OCI-LY3 (cell line): Measurements from ENCODE around the gene IER3.
"Not testable (repeated sequence)": the region's sequence is repeated elsewhere in the genome, so short reads cannot be mapped to it uniquely, and the experiment has no call there.

Experiments used
- H2AFZ ChIP-seq: fragments of 200-600, 300-600 bp; shearing (Covaris generic); 2 replicates; pipeline ENCODE4 v1.6.0; 2014; ENCODE audit warnings: antibody characterized with exemption, low read depth, low read length
- H3K27ac ChIP-seq: fragments of 200-600, 300-600 bp; sonication (generic); 2 replicates; pipeline ENCODE4 v1.5.1; 2014; ENCODE audit warnings: mild to moderate bottlenecking, low read length, moderate library complexity, mixed read lengths
- H3K27me3 ChIP-seq: fragments of 200-600, 300-600 bp; sonication (generic); 2 replicates; pipeline ENCODE4 v1.6.1; 2014; ENCODE audit warnings: low read depth, low read length, mixed read lengths
- H3K36me3 ChIP-seq: fragments of 200-600, 300-600 bp; sonication (generic); replicated peaks from 2 replicates; pipeline ENCODE3; 2014; ENCODE audit warnings: low read depth, low read length, mixed read lengths
- H3K4me1 ChIP-seq: fragments of 300-600, 200-600 bp; sonication (generic); 2 replicates; pipeline ENCODE4 v1.6.1; 2014; ENCODE audit warnings: low read length, mixed read lengths
- H3K4me2 ChIP-seq: fragments of 200-600, 300-600 bp; sonication (generic); 2 replicates; pipeline ENCODE4 v1.6.1; 2014; ENCODE audit warnings: low read length, mixed read lengths
- H3K4me3 ChIP-seq: fragments of 300-600, 200-600 bp; sonication (generic); 2 replicates; pipeline ENCODE4 v1.5.1; 2014; ENCODE audit warnings: antibody characterized with exemption, mild to moderate bottlenecking, low read length, moderate library complexity
- H3K79me2 ChIP-seq: fragments of 300-600, 200-600 bp; shearing (Covaris generic); 2 replicates; pipeline ENCODE4 v1.6.1; 2014; ENCODE audit warnings: mild to moderate bottlenecking, low read length, mixed read lengths
- H3K9ac ChIP-seq: fragments of 300-600, 200-600 bp; shearing (Covaris generic); 2 replicates; pipeline ENCODE4 v1.6.0; 2014; ENCODE audit warnings: mild to moderate bottlenecking, low read length, moderate library complexity
- H3K9me3 ChIP-seq: fragments of 200-600, 300-600 bp; shearing (Covaris generic); 2 replicates; pipeline ENCODE4 v1.6.1; 2014; ENCODE audit warnings: low read length, mixed read lengths; ENCODE audit not compliant: insufficient read depth
- H4K20me1 ChIP-seq: fragments of 200-600, 300-600 bp; sonication (generic); 2 replicates; pipeline ENCODE4 v1.6.1; 2016; ENCODE audit warnings: low read length, mixed read lengths; ENCODE audit not compliant: insufficient read depth
- CTCF ChIP-seq: fragments of 200-600, 300-600 bp; sonication (generic); IDR thresholded peaks from 2 replicates; pipeline ENCODE4 v1.5.1; 2014; ENCODE audit warnings: antibody characterized with exemption, low read length, low read depth
- EZH2phosphoT487 ChIP-seq: fragments of 200-600 bp; shearing (Covaris generic); IDR thresholded peaks from 2 replicates; pipeline ENCODE4 v1.6.1; 2018; ENCODE audit warnings: antibody characterized with exemption, mixed run types, low read depth

The IER3 gene

GRCh38 chr6:30759575-30760239 is 15.4 kb upstream of the IER3 start:
- Histone ChIP-seq H3K4me1 (peaks cover 23% of the 10 kb centered on the region), H3K27me3 (no peaks in the 10 kb centered on the region), H3K9ac (no peak overlapping the region), H3K79me2 (no peaks in the 10 kb centered on the region), H3K36me3 (no peaks in the 10 kb centered on the region), H3K4me2 (no peak overlapping the region), H3K9me3 (no peaks in the 10 kb centered on the region), H2AFZ (no peak overlapping the region), H4K20me1 (no peaks in the 10 kb centered on the region), H3K4me3 (no peak overlapping the region), H3K27ac (no peak overlapping the region)
- TF ChIP-seq CTCF (no peak), EZH2phosphoT487 (no peak)

- Histone ChIP-seq H3K9ac (no peak overlapping the region), H3K4me3 (no peak overlapping the region), H4K20me1 (no peaks in the 10 kb centered on the region), H2AFZ (no peak overlapping the region), H3K36me3 (no peaks in the 10 kb centered on the region), H3K9me3 (no peaks in the 10 kb centered on the region), H3K27ac (no peak overlapping the region), H3K4me1 (peaks cover 9% of the 10 kb centered on the region), H3K79me2 (no peaks in the 10 kb centered on the region), H3K4me2 (no peak overlapping the region), H3K27me3 (no peaks in the 10 kb centered on the region)
- TF ChIP-seq CTCF (no peak), EZH2phosphoT487 (no peak)
Observed at GRCh38 chr6:30757261-30757904, 13.0 kb upstream of the IER3 start.

GRCh38 chr6:30756405-30757003 is 12.2 kb upstream of the IER3 start:
- not testable (repeated sequence) for H3K27me3 ChIP-seq, H3K4me2 ChIP-seq, H3K9ac ChIP-seq, H4K20me1 ChIP-seq, H3K4me1 ChIP-seq, H3K79me2 ChIP-seq, H2AFZ ChIP-seq, H3K27ac ChIP-seq, H3K36me3 ChIP-seq, H3K9me3 ChIP-seq, H3K4me3 ChIP-seq

GRCh38 chr6:30754631-30755030 is 10.3 kb upstream of the IER3 start:
- no peak overlapping the region for H3K4me2 ChIP-seq
- TF ChIP-seq EZH2phosphoT487 (no peak), CTCF (no peak)
- H3K4me1 ChIP-seq: peaks cover 9% of the 10 kb centered on the region
- no peak overlapping the region for H3K9ac ChIP-seq
- no peaks in the 10 kb centered on the region for H3K27me3 ChIP-seq
- H3K27ac ChIP-seq: no peak overlapping the region
- H3K36me3 ChIP-seq: no peaks in the 10 kb centered on the region
- no peak overlapping the region for H2AFZ ChIP-seq
- no peak overlapping the region for H3K4me3 ChIP-seq
- no peaks in the 10 kb centered on the region for H4K20me1 ChIP-seq
- no peaks in the 10 kb centered on the region for H3K9me3 ChIP-seq
- H3K79me2 ChIP-seq: no peaks in the 10 kb centered on the region
